ENCODE measurements around the gene PNPO.

PNPO gene

GRCh38 chr17:47896672-47897490 is 44.5 kb upstream of the PNPO start:
- DNase-seq = peak in 1 of 2 donors; percentile 37
- intact Hi-C loops (cut with DNase I; ENCODE audit: low total_unique reads) = loop anchor here (5.0 kb wide), 1 partner anchor 45 kb away; the partner anchor contains the start of gene PNPO
- no peaks in the 10 kb centered on the region for H3K36me3 ChIP-seq
- no peaks in the 10 kb centered on the region for H3K27me3 ChIP-seq
- no peaks in the 10 kb centered on the region for H3K9me3 ChIP-seq
- TF ChIP-seq, protein P1, sequence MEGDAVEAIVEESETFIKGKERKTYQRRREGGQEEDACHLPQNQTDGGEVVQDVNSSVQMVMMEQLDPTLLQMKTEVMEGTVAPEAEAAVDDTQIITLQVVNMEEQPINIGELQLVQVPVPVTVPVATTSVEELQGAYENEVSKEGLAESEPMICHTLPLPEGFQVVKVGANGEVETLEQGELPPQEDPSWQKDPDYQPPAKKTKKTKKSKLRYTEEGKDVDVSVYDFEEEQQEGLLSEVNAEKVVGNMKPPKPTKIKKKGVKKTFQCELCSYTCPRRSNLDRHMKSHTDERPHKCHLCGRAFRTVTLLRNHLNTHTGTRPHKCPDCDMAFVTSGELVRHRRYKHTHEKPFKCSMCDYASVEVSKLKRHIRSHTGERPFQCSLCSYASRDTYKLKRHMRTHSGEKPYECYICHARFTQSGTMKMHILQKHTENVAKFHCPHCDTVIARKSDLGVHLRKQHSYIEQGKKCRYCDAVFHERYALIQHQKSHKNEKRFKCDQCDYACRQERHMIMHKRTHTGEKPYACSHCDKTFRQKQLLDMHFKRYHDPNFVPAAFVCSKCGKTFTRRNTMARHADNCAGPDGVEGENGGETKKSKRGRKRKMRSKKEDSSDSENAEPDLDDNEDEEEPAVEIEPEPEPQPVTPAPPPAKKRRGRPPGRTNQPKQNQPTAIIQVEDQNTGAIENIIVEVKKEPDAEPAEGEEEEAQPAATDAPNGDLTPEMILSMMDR (IDR thresholded peaks at IDR 0.05) = no peak
- H3K27ac ChIP-seq = peak overlapping the region; percentile 99 to 100
- peak overlapping the region; percentile 67 to 77 for H3K4me3 ChIP-seq
- H3K4me1 ChIP-seq = peaks cover 0 to 61% (median 52%) of the 10 kb centered on the region in 4 donors

GRCh38 chr17:47897561-47897960 is 43.8 kb upstream of the PNPO start:
- TF ChIP-seq, protein P1 (IDR thresholded peaks at IDR 0.05) = no peak
- no peak for DNase-seq
- peak overlapping the region; percentile 99 to 100 for H3K27ac ChIP-seq
- H3K4me3 ChIP-seq = peak overlapping the region; percentile 67 to 77
- no peaks in the 10 kb centered on the region for H3K27me3 ChIP-seq
- peaks cover 0 to 65% (median 52%) of the 10 kb centered on the region in 4 donors for H3K4me1 ChIP-seq
- no peaks in the 10 kb centered on the region for H3K9me3 ChIP-seq
- intact Hi-C loops (cut with DNase I; ENCODE audit: low total_unique reads) = loop anchor here (5.0 kb wide), 1 partner anchor 45 kb away; the partner anchor contains the start of gene PNPO
- no peaks in the 10 kb centered on the region for H3K36me3 ChIP-seq

GRCh38 chr17:47898241-47898640 is 43.1 kb upstream of the PNPO start:
- no peak overlapping the region for H3K4me3 ChIP-seq
- TF ChIP-seq, protein P1 (IDR thresholded peaks at IDR 0.05) = no peak
- peak overlapping the region; percentile 99 to 100 for H3K27ac ChIP-seq
- peaks cover 0 to 68% (median 56%) of the 10 kb centered on the region in 4 donors for H3K4me1 ChIP-seq
- DNase-seq = no peak
- no peaks in the 10 kb centered on the region for H3K36me3 ChIP-seq
- intact Hi-C loops (cut with DNase I; ENCODE audit: low total_unique reads) = loop anchor here (5.0 kb wide), 1 partner anchor 44 kb away; the partner anchor contains the start of gene PNPO
- H3K27me3 ChIP-seq = no peaks in the 10 kb centered on the region
- no peaks in the 10 kb centered on the region for H3K9me3 ChIP-seq

GRCh38 chr17:47899643-47900042 is 41.7 kb upstream of the PNPO start:
- peaks cover 0 to 73% (median 60%) of the 10 kb centered on the region in 4 donors for H3K4me1 ChIP-seq
- no peaks in the 10 kb centered on the region for H3K36me3 ChIP-seq
- H3K9me3 ChIP-seq = no peaks in the 10 kb centered on the region
- H3K4me3 ChIP-seq = no peak overlapping the region
- peak overlapping the region; percentile 54 to 92 for H3K27ac ChIP-seq
- DNase-seq = no peak
- TF ChIP-seq, protein P1 (IDR thresholded peaks at IDR 0.05) = no peak
- H3K27me3 ChIP-seq = no peaks in the 10 kb centered on the region
- intact Hi-C loops (cut with DNase I; ENCODE audit: low total_unique reads) = loop anchor here (5.0 kb wide), 1 partner anchor 43 kb away; the partner anchor contains the start of gene PNPO

DNA sequence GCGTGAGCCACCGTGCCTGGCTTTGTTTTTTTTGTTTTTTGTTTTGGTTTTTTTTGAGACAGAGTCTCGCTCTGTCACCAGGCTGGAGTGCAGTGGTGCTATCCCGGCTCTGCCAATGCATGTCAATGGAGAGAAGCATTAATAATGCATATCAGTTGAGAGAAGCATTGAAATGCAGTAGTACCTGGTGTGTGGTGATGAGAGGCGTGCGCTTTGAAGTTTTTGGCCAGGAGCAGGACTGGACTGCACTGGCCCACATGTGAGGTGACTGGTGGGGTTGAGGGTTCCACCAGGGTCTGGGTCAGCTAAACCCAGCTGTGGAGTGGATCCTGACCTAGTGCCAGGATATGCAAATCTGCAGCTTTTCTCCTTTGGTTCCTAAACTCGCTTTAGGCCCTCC is 39.9 kb upstream of the PNPO start:
- Histone ChIP-seq H3K36me3 (no peaks in the 10 kb centered on the region), H3K27me3 (no peaks in the 10 kb centered on the region), H3K27ac (peak overlapping the region; percentile 9 to 92), H3K9me3 (no peaks in the 10 kb centered on the region), H3K4me3 (no peak overlapping the region), H3K4me1 (peaks cover 0 to 88% (median 75%) of the 10 kb centered on the region in 4 donors)
- DNase-seq = no peak
- TF ChIP-seq, protein P1 (IDR thresholded peaks at IDR 0.05) = no peak
- intact Hi-C loops (cut with DNase I; ENCODE audit: low total_unique reads) = no loop called here

All from tibial artery (tissue), 4 donors.